Coronary artery (tissue), 2 donors: ENCODE measurements around the gene SLC2A9.

Source experiments
- DNase-seq: peaks from one replicate; pipeline ENCODE4 v3.0.0-alpha.2; 2017; ENCODE audit warnings: low spot score
- H3K27ac ChIP-seq, 2 donors: fragments of 200-600 bp; sonication (generic); one replicate each; pipeline ENCODE4 v1.5.1; 2016 to 2019
- H3K4me3 ChIP-seq: fragments of 200-600 bp; sonication (generic); 2 replicates; pipeline ENCODE4 v1.5.1; 2016; ENCODE audit warnings: mild to moderate bottlenecking, moderate library complexity
- TF ChIP-seq, protein P1 (sequence below): fragments of 200-600 bp; sonication (generic); IDR thresholded peaks from one replicate; pipeline ENCODE4 v1.5.1; 2019; ENCODE audit warnings: antibody characterized with exemption

Gene SLC2A9

DNA sequence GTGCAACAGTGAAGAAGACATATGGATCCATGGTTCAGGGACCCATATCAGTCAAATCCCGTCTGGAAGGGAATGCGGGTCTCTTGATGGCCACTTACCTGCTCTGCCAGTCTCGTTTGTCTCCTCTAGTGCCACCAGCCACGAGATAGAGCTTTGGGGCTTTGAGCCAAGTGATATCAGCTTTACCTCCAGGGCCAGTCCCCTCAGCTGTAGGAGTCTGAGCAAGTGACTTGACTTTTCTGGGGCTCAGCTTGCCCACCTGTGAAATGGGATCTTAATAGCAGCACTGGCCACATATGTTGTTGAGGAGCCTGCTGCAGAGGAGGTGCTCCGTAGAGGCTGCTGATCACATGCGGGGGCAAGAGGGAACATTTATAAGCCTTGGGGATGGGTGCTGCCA lies 1.2 kb downstream of the SLC2A9 start:
- Histone ChIP-seq H3K4me3 (no peak overlapping the region), H3K27ac (peak overlapping the region in 1 of 2 donors; percentile 89)
- TF ChIP-seq, protein P1, sequence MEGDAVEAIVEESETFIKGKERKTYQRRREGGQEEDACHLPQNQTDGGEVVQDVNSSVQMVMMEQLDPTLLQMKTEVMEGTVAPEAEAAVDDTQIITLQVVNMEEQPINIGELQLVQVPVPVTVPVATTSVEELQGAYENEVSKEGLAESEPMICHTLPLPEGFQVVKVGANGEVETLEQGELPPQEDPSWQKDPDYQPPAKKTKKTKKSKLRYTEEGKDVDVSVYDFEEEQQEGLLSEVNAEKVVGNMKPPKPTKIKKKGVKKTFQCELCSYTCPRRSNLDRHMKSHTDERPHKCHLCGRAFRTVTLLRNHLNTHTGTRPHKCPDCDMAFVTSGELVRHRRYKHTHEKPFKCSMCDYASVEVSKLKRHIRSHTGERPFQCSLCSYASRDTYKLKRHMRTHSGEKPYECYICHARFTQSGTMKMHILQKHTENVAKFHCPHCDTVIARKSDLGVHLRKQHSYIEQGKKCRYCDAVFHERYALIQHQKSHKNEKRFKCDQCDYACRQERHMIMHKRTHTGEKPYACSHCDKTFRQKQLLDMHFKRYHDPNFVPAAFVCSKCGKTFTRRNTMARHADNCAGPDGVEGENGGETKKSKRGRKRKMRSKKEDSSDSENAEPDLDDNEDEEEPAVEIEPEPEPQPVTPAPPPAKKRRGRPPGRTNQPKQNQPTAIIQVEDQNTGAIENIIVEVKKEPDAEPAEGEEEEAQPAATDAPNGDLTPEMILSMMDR: no peak
- no peak for DNase-seq

DNA sequence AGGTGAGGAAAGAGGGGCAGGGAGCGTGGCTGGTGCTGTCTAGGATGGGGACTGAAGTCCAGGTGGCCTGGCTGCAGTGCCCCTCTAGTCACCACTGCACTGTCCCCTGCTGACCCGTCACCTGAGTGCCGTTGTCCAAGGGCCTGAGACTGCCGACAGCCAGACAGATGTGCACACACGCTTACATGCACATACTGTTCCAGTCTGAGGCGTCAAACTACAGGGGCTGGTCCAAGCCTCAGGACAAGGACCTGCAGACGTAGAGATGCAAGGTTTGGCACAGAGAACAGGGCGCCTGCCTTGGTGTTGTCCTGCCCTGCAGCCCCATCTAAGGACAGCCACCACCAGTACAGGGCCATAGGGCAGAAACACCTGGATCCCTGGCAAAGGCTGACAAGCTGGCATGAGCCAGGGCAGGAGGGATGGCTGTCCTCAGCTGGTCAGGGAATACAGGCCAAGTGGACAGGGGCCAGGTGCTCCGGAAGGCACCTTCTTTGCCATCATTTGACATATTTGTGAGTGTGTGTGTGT lies 1.7 kb downstream of the SLC2A9 start:
- peak overlapping the region; percentile 67 for H3K4me3 ChIP-seq
- DNase-seq: no peak
- TF ChIP-seq, protein P1: no peak

DNA sequence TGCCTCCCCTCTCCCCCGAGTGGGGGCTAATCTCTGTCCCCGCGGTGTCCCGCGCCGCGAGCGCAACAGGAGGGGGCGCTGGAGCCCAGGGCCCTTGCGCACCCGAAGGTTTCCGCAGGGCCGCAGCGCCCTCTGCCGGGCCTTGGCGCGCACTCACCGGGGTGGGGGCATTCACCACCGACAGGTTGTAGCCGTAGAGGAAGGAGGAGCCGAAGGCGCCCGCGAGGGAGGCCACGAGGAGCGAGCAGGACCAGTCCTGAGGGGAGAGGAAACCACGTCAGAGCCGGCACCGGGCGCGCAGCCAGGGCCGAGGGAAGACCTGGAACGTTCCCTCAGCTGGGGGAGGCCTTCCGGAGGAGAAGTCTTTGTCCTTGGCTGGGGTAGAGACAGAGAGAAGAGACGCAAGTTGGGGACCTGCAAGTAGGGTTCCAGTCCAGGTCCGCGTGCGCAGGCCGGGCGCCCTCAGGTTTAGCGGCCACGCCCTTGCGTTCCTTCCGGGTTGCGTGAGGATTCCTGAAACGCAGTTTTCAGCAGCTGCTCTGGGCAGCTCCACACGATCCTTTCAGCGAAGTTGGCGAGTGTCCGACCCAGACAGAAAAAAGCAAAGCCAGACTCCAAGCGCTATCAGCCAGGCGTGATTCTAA lies 2.4 kb downstream of the SLC2A9 start:
- peak overlapping the region; percentile 67 for H3K4me3 ChIP-seq
- peak; percentile 98 for DNase-seq
- TF ChIP-seq, protein P1: peak; percentile 95

More for the DNA sequence above, 1.7 kb downstream of the SLC2A9 start:
- peak overlapping the region; percentile 82 to 89 for H3K27ac ChIP-seq

DNA sequence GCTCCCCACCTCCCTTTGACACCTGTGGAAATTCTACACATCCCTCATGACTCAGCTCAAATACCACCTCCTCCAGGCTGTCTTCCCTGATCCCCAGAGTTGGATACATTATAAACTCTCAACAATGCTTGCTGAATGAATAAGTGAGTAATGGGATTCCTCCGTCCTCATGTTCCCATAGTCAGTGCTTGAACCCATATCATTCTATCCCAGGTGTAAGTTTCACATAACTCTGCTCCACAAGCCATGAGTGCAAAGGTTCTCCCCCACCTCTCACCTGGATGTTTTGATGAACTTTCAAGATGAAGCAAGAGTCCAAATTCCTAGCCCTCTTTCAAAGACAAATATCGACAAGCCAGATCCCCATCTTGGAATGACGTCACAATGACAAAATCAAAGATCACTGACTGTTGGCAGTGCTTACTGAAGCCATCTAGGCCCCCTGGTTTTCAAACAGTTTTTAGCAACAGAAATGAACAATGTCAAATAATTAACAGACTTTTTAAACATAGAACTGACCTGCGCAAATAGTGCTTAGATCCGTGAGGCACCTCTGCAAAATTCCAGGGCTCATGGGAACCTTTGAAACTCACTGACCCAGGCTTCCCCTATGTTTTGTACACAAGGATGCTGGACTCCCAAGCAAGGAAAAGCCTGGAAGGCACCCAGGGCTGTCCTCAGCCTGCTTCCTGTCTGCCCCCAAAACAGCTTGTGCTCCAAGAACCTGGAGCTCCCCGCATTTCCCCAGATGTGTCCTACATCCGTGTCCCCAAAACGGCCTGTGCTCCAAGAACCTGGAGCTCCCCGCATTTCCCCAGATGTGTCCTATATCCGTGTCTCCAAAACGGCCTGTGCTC lies 4.0 kb downstream of the SLC2A9 start:
- DNase-seq: no peak
- no peak overlapping the region for H3K27ac ChIP-seq
- TF ChIP-seq, protein P1: no peak
- H3K4me3 ChIP-seq: no peak overlapping the region

More for the DNA sequence above, 2.4 kb downstream of the SLC2A9 start:
- H3K27ac ChIP-seq: peak overlapping the region; percentile 82 to 89

DNA sequence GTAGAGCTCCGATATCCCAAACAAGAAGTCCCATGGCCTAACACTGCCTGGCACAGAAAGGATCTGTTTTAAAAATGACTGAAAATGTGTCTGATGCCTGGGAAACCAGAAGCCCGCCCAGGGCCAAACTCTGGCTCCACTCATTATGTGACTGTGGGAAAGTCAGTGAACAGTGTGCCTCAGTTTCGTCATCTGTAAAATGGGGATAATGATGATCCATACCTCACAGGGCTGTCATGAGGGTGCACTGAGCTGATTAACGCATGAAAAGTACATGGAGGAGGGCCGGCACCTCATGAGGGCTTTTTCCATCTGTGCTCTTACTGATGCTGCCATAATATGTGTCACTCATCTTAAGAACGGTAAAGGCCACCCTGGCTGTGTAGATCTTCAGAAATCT lies 5.1 kb downstream of the SLC2A9 start:
- TF ChIP-seq, protein P1: no peak
- H3K4me3 ChIP-seq: no peak overlapping the region
- no peak for DNase-seq
- no peak overlapping the region for H3K27ac ChIP-seq

DNA sequence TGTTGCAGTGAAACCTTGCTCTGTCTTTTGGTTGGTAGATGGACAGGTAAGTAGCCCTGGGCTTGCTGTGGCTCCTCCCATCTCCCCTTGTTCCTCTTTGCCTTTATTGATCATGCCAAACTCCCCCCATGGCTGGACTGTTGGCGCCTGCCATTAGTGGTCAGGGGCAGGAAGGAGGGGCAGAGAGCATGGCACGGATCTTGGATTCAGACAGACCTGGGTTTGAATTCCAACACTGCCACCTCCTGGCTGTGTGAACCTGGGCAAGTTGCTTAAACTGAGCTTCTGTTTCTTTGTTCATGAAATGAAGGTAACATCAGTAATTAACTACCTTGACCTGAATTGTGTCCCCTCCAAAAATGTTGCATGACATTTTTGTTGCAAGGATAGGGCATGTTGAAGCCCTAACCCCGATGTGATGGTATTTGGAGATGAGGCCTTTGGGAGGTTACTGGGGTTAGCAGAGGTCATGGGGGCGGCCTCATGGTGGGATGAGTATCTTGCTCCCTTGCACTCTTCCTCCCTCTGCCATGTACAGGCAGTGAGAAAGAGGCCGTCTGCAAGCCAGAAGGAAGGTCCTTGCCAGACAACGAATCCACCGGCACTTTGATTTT lies 6.0 kb downstream of the SLC2A9 start:
- TF ChIP-seq, protein P1: no peak
- no peak overlapping the region for H3K4me3 ChIP-seq
- no peak overlapping the region for H3K27ac ChIP-seq
- DNase-seq: no peak
